ENCODE measurements around the gene PAPPA. TPM values are rescaled to one million over a fixed set of nuclear protein-coding genes. Genes with fewer than 3 reads are reported as not detected.

Gene PAPPA
- total RNA-seq, 3 donors from 2014 or later = 0.61 to 2.5 (median 1.9) TPM

- TF ChIP-seq, protein P1, sequence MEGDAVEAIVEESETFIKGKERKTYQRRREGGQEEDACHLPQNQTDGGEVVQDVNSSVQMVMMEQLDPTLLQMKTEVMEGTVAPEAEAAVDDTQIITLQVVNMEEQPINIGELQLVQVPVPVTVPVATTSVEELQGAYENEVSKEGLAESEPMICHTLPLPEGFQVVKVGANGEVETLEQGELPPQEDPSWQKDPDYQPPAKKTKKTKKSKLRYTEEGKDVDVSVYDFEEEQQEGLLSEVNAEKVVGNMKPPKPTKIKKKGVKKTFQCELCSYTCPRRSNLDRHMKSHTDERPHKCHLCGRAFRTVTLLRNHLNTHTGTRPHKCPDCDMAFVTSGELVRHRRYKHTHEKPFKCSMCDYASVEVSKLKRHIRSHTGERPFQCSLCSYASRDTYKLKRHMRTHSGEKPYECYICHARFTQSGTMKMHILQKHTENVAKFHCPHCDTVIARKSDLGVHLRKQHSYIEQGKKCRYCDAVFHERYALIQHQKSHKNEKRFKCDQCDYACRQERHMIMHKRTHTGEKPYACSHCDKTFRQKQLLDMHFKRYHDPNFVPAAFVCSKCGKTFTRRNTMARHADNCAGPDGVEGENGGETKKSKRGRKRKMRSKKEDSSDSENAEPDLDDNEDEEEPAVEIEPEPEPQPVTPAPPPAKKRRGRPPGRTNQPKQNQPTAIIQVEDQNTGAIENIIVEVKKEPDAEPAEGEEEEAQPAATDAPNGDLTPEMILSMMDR (IDR thresholded peaks at IDR 0.05) = no peak
- Histone ChIP-seq H3K36me3 (ENCODE audit: low read depth) (no peaks in the 10 kb centered on the region), H3K4me1 (ENCODE audit: low read depth) (no peaks in the 10 kb centered on the region), H3K9me3 (no peaks in the 10 kb centered on the region), H3K4me3 (no peak overlapping the region)
- no peak for ATAC-seq
- intact Hi-C loops (cut with DNase I, micrococcal nuclease) = no loop called here
- no peak for DNase-seq
These were observed 271.7 kb downstream of the PAPPA start for GRCh38 chr9:116425244-116425643.

- no peak for ATAC-seq
These were observed 277.3 kb downstream of the PAPPA start for GRCh38 chr9:116430849-116431248.

GRCh38 chr9:116432051-116432450 lies 278.5 kb downstream of the PAPPA start:
- Histone ChIP-seq H3K4me3 (no peak overlapping the region), H3K9me3 (no peaks in the 10 kb centered on the region), H3K4me1 (ENCODE audit: low read depth) (no peaks in the 10 kb centered on the region), H3K36me3 (ENCODE audit: low read depth) (no peaks in the 10 kb centered on the region)
- intact Hi-C loops (cut with DNase I, micrococcal nuclease) = no loop called here
- no peak for ATAC-seq
- no peak for DNase-seq
- TF ChIP-seq, protein P1 (IDR thresholded peaks at IDR 0.05) = no peak

More at GRCh38 chr9:116430849-116431248, 277.3 kb downstream of the PAPPA start:
- no peaks in the 10 kb centered on the region for H3K4me1 ChIP-seq (ENCODE audit: low read depth)
- TF ChIP-seq, protein P1 (IDR thresholded peaks at IDR 0.05) = no peak
- intact Hi-C loops (cut with DNase I, micrococcal nuclease) = no loop called here
- no peak overlapping the region for H3K4me3 ChIP-seq
- H3K36me3 ChIP-seq (ENCODE audit: low read depth) = no peaks in the 10 kb centered on the region
- DNase-seq = no peak
- no peaks in the 10 kb centered on the region for H3K9me3 ChIP-seq

GRCh38 chr9:116434314-116434713 lies 280.7 kb downstream of the PAPPA start:
- TF ChIP-seq, protein P1 (IDR thresholded peaks at IDR 0.05) = no peak
- Histone ChIP-seq H3K4me3 (no peak overlapping the region), H3K4me1 (ENCODE audit: low read depth) (no peaks in the 10 kb centered on the region), H3K36me3 (ENCODE audit: low read depth) (no peaks in the 10 kb centered on the region), H3K9me3 (no peaks in the 10 kb centered on the region)
- intact Hi-C loops (cut with DNase I, micrococcal nuclease) = no loop called here
- ATAC-seq = no peak
- DNase-seq = no peak

GRCh38 chr9:116435706-116436105 lies 282.1 kb downstream of the PAPPA start:
- Histone ChIP-seq H3K4me1 (ENCODE audit: low read depth) (no peaks in the 10 kb centered on the region), H3K36me3 (ENCODE audit: low read depth) (no peaks in the 10 kb centered on the region), H3K4me3 (no peak overlapping the region), H3K9me3 (no peaks in the 10 kb centered on the region)
- intact Hi-C loops (cut with DNase I, micrococcal nuclease) = no loop called here
- no peak for DNase-seq
- TF ChIP-seq, protein P1 (IDR thresholded peaks at IDR 0.05) = no peak
- ATAC-seq = no peak

GRCh38 chr9:116436121-116436520 lies 282.5 kb downstream of the PAPPA start:
- Histone ChIP-seq H3K36me3 (ENCODE audit: low read depth) (no peaks in the 10 kb centered on the region), H3K9me3 (no peaks in the 10 kb centered on the region), H3K4me1 (ENCODE audit: low read depth) (no peaks in the 10 kb centered on the region), H3K4me3 (no peak overlapping the region)
- no peak for ATAC-seq
- intact Hi-C loops (cut with DNase I, micrococcal nuclease) = no loop called here
- DNase-seq = no peak
- TF ChIP-seq, protein P1 (IDR thresholded peaks at IDR 0.05) = no peak
